Keratinocyte (primary cell): ENCODE results near the gene NEXN.

ENCODE experiments used
- EZH2 ChIP-seq: IDR thresholded peaks from one replicate; pipeline ENCODE4 v1.6.1; 2012; ENCODE audit warnings: inconsistent platforms, mild to moderate bottlenecking, low read length, moderate library complexity
- TF ChIP-seq, protein P1 (sequence below), 3 experiments: IDR thresholded peaks in 1 of 3; conservative IDR thresholded peaks in 1 of 3; optimal IDR thresholded peaks in 1 of 3; 2 replicates in 2 of 3; 3 replicates in 1 of 3; pipeline versions ENCODE3 to v1.5.1; 2011; ENCODE audit warnings: low read length in 3 of 3, mild to moderate bottlenecking in 3 of 3, moderate library complexity in 2 of 3, control low read depth in 1 of 3, inconsistent platforms in 1 of 3; ENCODE audit not compliant: insufficient read depth in 2 of 3; ENCODE audit errors: extremely low read depth in 1 of 3

- TF ChIP-seq, protein P1, sequence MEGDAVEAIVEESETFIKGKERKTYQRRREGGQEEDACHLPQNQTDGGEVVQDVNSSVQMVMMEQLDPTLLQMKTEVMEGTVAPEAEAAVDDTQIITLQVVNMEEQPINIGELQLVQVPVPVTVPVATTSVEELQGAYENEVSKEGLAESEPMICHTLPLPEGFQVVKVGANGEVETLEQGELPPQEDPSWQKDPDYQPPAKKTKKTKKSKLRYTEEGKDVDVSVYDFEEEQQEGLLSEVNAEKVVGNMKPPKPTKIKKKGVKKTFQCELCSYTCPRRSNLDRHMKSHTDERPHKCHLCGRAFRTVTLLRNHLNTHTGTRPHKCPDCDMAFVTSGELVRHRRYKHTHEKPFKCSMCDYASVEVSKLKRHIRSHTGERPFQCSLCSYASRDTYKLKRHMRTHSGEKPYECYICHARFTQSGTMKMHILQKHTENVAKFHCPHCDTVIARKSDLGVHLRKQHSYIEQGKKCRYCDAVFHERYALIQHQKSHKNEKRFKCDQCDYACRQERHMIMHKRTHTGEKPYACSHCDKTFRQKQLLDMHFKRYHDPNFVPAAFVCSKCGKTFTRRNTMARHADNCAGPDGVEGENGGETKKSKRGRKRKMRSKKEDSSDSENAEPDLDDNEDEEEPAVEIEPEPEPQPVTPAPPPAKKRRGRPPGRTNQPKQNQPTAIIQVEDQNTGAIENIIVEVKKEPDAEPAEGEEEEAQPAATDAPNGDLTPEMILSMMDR (optimal IDR thresholded peaks at IDR 0.05 in 1 of 3, IDR thresholded peaks at IDR 0.05 in 1 of 3, conservative IDR thresholded peaks at IDR 0.05 in 1 of 3; ENCODE audit: extremely low read depth in 1 of 3, insufficient read depth in 2 of 3, low read length in 3 of 3): no peak
- no peak for TF ChIP-seq EZH2
These were observed 41.5 kb upstream of the NEXN start for GRCh38 chr1:77846966-77847365.
